Common myeloid progenitor, CD34-positive (primary cell): Measurements from ENCODE around the gene MVP.

Experiments
- CTCF ChIA-PET: fragments of 350-600 bp; sonication (Branson Sonifier 250); formaldehyde crosslinking; loops from one replicate; lab custom pipeline; 2021; ENCODE audit warnings: antibody characterized with exemption; lab: Charles Lee
- POLR2A ChIA-PET: fragments of 350-600 bp; sonication (Branson Sonifier 250); formaldehyde crosslinking; loops from one replicate; lab custom pipeline; 2021; ENCODE audit warnings: antibody characterized with exemption; lab: Charles Lee
- DNase-seq, 3 donors: peaks; one replicate each; pipeline versions ENCODE4 v3.0.0 to v3.0.0-alpha.2; 2013
- H3K27ac ChIP-seq, 2 experiments: 1 replicate in 1 of 2; 2 replicates in 1 of 2; pipeline ENCODE4 v1.7.0; 2013; ENCODE audit warnings: inconsistent platforms in 2 of 2, low read length in 2 of 2, mild to moderate bottlenecking in 2 of 2, low read depth in 1 of 2, moderate library complexity in 1 of 2; ENCODE audit not compliant: severe bottlenecking in 2 of 2, insufficient read depth in 1 of 2, poor library complexity in 1 of 2
- H3K27me3 ChIP-seq, 5 experiments: replicated peaks in 2 of 5; 1 replicate in 3 of 5; 2 replicates in 2 of 5; pipeline versions ENCODE4 v1.6.1 to v1.7.0; 2013; ENCODE audit warnings: low read length in 4 of 5, mild to moderate bottlenecking in 2 of 5, moderate library complexity in 2 of 5, inconsistent platforms in 1 of 5; ENCODE audit not compliant: insufficient read depth in 5 of 5, control insufficient read depth in 4 of 5
- H3K36me3 ChIP-seq, 4 experiments: 1 replicate in 2 of 4; 2 replicates in 2 of 4; pipeline versions ENCODE4 v1.6.1 to v1.7.0; 2013; ENCODE audit warnings: low read length in 3 of 4, control low read depth in 1 of 4, mild to moderate bottlenecking in 1 of 4; ENCODE audit not compliant: control insufficient read depth in 4 of 4, insufficient read depth in 4 of 4
- H3K4me1 ChIP-seq, 4 experiments: 1 replicate in 3 of 4; 2 replicates in 1 of 4; pipeline versions ENCODE4 v1.6.1 to v1.7.1; 2013; ENCODE audit warnings: low read length in 3 of 4, mild to moderate bottlenecking in 3 of 4, control low read depth in 1 of 4, inconsistent platforms in 1 of 4, moderate library complexity in 1 of 4; ENCODE audit not compliant: control insufficient read depth in 4 of 4, insufficient read depth in 4 of 4; ENCODE audit errors: control extremely low read depth in 1 of 4
- H3K4me3 ChIP-seq, 7 experiments: 1 replicate in 4 of 7; 2 replicates in 3 of 7; pipeline versions ENCODE4 v1.5.1 to v1.7.0; 2013; ENCODE audit warnings: mild to moderate bottlenecking in 7 of 7, low read length in 6 of 7, moderate library complexity in 6 of 7, inconsistent platforms in 2 of 7, low read depth in 2 of 7, control low read depth in 1 of 7; ENCODE audit not compliant: insufficient read depth in 4 of 7, control insufficient read depth in 1 of 7; ENCODE audit errors: extremely low read depth in 1 of 7
- H3K9me3 ChIP-seq, 5 experiments: 1 replicate in 4 of 5; 2 replicates in 1 of 5; pipeline versions ENCODE4 v1.6.1 to v1.7.1; 2013; ENCODE audit warnings: low read length in 4 of 5, mild to moderate bottlenecking in 2 of 5, inconsistent platforms in 1 of 5, low read depth in 1 of 5, moderate library complexity in 1 of 5; ENCODE audit not compliant: control insufficient read depth in 4 of 5, insufficient read depth in 2 of 5; ENCODE audit errors: control extremely low read depth in 1 of 5
- WGBS: methylation state at CpG from one replicate; pipeline ENCODE4 v1.1.5; 2013; ENCODE audit not compliant: insufficient coverage; 5-methylcytosine and 5-hydroxymethylcytosine counted together

MVP gene

DNA sequence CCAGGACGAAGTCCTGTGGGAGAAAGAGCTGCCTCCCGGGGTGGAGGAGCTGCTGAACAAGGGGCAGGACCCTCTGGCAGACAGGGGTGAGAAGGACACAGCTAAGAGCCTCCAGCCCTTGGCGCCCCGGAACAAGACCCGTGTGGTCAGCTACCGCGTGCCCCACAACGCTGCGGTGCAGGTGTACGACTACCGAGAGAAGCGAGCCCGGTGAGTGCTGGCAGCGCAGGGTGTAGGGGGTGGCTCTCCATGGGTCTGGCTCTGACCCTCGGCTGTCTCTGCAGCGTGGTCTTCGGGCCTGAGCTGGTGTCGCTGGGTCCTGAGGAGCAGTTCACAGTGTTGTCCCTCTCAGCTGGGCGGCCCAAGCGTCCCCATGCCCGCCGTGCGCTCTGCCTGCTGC is 21.4 kb downstream of the MVP start:
- no peaks in the 10 kb centered on the region for H3K27me3 ChIP-seq
- H3K4me1 ChIP-seq, result no peaks in the 10 kb centered on the region
- POLR2A ChIA-PET, result no interaction called here
- 98% methylated on average over 23 of the region's 23 CpGs for WGBS
- no peak overlapping the region for H3K27ac ChIP-seq
- CTCF ChIA-PET, result interaction anchor here (1.0 kb wide), 1 partner anchor 23 kb away, joined by 3 read pairs; no protein-coding TSS in a partner anchor
- DNase-seq, result no peak
- no peaks in the 10 kb centered on the region for H3K9me3 ChIP-seq
- no peak overlapping the region for H3K4me3 ChIP-seq
- H3K36me3 ChIP-seq, result peaks cover 0 to 75% (median 22%) of the 10 kb centered on the region in 4 experiments

GRCh38 chr16:29842732-29843346 is 22.6 kb downstream of the MVP start:
- ChIA-PET POLR2A (interaction anchor here (0.7 kb wide), 1 partner anchor 665 kb away, joined by 3 read pairs; no protein-coding TSS in a partner anchor), CTCF (interaction anchor here (0.6 to 1.7 kb wide), 2 partner anchors 14 to 18 kb away, joined by 3 to 4 read pairs; no protein-coding TSS in a partner anchor)
- 100% methylated on average over 7 of the region's 9 CpGs for WGBS
- H3K27me3 ChIP-seq, result no peaks in the 10 kb centered on the region
- no peaks in the 10 kb centered on the region for H3K4me1 ChIP-seq
- no peak overlapping the region for H3K27ac ChIP-seq
- no peaks in the 10 kb centered on the region for H3K9me3 ChIP-seq
- H3K36me3 ChIP-seq, result peaks cover 0 to 75% (median 24%) of the 10 kb centered on the region in 4 experiments
- H3K4me3 ChIP-seq, result no peak overlapping the region
- DNase-seq, result no peak

GRCh38 chr16:29843931-29844330 is 23.7 kb downstream of the MVP start:
- DNase-seq, result no peak
- peaks cover 0 to 67% (median 24%) of the 10 kb centered on the region in 4 experiments for H3K36me3 ChIP-seq
- CTCF ChIA-PET, result interaction anchor here (0.7 to 1.9 kb wide), 4 partner anchors 16 to 160 kb away, joined by 3 to 5 read pairs (median 4); partner anchors contain the start of gene PAGR1

GRCh38 chr16:29844575-29845331 is 24.5 kb downstream of the MVP start:
- H3K9me3 ChIP-seq, result no peaks in the 10 kb centered on the region
- H3K4me3 ChIP-seq, result no peak overlapping the region
- ChIA-PET POLR2A (interaction anchor here (0.6 kb wide), 1 partner anchor 1430 kb away, joined by 3 read pairs; no protein-coding TSS in a partner anchor), CTCF (interaction anchor here (0.6 to 1.9 kb wide), 6 partner anchors 16 to 145 kb away, joined by 3 to 5 read pairs (median 3); partner anchors contain the start of gene PAGR1)
- H3K36me3 ChIP-seq, result peaks cover 0 to 66% (median 21%) of the 10 kb centered on the region in 4 experiments
- 97% methylated on average over 26 of the region's 28 CpGs for WGBS
- no peaks in the 10 kb centered on the region for H3K4me1 ChIP-seq
- DNase-seq, result no peak
- H3K27me3 ChIP-seq, result no peaks in the 10 kb centered on the region
- H3K27ac ChIP-seq, result no peak overlapping the region

More at GRCh38 chr16:29843931-29844330, 23.7 kb downstream of the MVP start:
- Histone ChIP-seq H3K9me3 (no peaks in the 10 kb centered on the region), H3K27me3 (no peaks in the 10 kb centered on the region), H3K27ac (no peak overlapping the region), H3K4me3 (no peak overlapping the region), H3K4me1 (no peaks in the 10 kb centered on the region)
- 95% methylated on average over 8 of the region's 8 CpGs for WGBS
- POLR2A ChIA-PET, result no interaction called here

DNA sequence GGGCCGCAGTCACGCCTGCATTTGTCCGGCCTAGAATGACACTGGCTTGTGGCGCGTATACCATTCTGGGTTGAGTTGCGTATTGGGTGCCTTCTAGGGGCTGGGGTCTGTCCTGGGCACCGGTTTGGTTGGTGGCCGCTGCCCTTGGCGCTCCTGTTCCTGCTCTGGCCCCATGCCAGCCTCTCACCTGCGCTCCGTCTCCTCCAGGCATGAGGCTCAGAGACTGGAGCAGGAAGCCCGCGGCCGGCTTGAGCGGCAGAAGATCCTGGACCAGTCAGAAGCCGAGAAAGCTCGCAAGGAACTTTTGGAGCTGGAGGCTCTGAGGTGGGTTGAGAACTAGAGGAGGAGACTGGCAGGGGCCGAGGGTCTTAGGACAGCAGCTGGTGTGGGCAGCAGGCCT is 25.4 kb downstream of the MVP start:
- H3K4me1 ChIP-seq, result no peaks in the 10 kb centered on the region
- CTCF ChIA-PET, result interaction anchor here (0.6 to 1.9 kb wide), 4 partner anchors 16 to 146 kb away, joined by 3 to 5 read pairs (median 4); no protein-coding TSS in a partner anchor
- H3K4me3 ChIP-seq, result no peak overlapping the region
- H3K27me3 ChIP-seq, result no peaks in the 10 kb centered on the region
- H3K36me3 ChIP-seq, result peaks cover 0 to 57% (median 17%) of the 10 kb centered on the region in 4 experiments
- H3K27ac ChIP-seq, result no peak overlapping the region
- no peaks in the 10 kb centered on the region for H3K9me3 ChIP-seq
- 97% methylated on average over 16 of the region's 18 CpGs for WGBS
- POLR2A ChIA-PET, result interaction anchor here (0.6 kb wide), 1 partner anchor 1429 kb away, joined by 3 read pairs; no protein-coding TSS in a partner anchor
- no peak for DNase-seq

DNA sequence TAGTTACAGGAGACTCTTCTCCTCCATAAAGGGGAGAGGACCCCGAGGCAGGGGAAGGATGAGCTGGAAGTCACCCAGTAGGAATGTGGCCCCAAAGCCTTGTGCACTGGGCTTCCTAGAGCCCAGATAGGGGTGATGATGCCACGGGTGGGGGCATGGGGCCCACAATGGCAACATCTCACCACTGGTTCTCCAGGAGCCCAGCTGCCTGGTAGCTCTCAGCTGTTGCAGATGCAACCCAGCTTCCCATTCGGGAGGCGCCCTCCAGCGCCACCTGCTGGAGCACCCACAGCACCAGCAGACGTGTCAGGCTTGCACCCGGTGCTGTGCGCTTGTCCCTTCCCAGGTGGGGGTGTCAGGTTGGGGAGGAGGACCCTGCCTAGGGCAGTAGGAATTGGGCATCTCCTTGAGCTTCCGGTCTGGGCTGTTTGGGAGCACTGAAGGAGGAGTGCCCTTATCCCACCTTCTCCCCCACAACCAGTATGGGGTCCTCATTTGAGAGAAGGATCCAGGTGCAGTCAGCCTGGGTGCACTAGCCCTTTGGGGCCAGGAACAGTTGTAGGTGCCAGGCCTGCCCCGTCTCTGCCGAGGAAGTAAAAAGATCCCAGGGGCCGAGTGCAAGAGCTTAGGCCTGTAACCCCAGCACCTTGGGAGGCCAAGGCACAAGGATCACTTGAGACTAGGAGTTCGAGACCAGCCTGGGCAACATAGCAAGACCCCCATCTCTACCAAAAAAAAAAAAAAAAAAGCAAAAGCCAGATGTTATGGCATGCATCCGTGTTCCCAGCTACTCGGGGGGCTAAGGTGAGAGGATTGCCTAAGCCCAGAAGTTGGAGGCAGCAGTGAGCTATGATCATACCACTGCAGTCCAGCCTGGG is 28.4 kb downstream of the MVP start:
- 75% methylated on average over 5 of the region's 15 CpGs for WGBS
- H3K36me3 ChIP-seq, result peaks cover 0 to 37% (median 13%) of the 10 kb centered on the region in 4 experiments

More for the DNA sequence above, 28.4 kb downstream of the MVP start:
- H3K9me3 ChIP-seq, result no peaks in the 10 kb centered on the region
- ChIA-PET POLR2A (no interaction called here), CTCF (interaction anchor here (0.5 to 2.3 kb wide), 38 partner anchors 8 to 255 kb away, joined by 3 to 24 read pairs (median 4); partner anchors contain the start of genes ASPHD1, CDIPT, KIF22 and MVP)
- DNase-seq, result peak; percentile 61 to 78 (median 75)
- no peaks in the 10 kb centered on the region for H3K4me1 ChIP-seq
- H3K27me3 ChIP-seq, result no peaks in the 10 kb centered on the region
- H3K27ac ChIP-seq, result no peak overlapping the region
- H3K4me3 ChIP-seq, result no peak overlapping the region
